ENCODE measurements around the gene CYSLTR2.
"Not testable (repeated sequence)": the region's sequence is repeated elsewhere in the genome, so short reads cannot be mapped to it uniquely, and the experiment has no call there.

The CYSLTR2 gene

DNA sequence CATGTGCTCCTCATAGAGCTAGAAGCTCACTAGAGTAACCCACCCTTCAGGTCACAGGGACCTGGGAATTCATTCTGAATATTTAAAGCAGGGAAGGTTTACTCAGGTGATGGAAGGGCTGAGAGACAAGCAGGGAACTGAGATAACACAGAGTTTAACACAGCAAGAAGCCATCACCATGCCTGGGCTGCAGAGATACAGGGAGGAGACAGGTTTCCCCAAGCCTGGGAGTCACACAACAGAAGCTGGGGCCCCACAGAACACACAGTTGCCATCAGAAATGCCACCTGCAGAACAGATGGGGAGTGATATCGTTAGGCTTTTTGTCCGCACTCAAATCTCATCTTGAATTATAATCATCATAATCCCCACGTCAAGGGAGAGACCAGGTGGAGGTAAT is 7.9 kb upstream of the CYSLTR2 start:
- DNase-seq = no peak

DNA sequence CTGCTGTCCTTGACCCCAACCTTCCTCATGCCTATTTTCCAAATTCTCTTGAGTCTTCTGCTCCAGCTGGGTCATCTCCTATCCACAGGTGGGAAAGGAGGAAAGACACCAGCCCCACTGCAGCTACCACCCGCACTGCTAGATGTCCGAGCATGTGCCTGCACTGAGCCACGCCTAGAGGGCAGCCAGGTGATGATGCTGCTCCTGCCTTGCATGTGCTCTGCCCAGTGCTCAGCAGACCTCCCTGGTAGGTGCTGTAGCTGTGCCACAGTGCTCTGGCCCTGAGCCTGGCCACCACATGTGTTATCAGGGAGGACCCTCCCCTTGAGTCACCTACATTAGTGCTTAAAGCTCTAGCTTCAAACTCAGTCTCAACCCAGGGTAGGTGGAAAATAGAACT is 6.9 kb upstream of the CYSLTR2 start:
- DNase-seq = no peak

DNA sequence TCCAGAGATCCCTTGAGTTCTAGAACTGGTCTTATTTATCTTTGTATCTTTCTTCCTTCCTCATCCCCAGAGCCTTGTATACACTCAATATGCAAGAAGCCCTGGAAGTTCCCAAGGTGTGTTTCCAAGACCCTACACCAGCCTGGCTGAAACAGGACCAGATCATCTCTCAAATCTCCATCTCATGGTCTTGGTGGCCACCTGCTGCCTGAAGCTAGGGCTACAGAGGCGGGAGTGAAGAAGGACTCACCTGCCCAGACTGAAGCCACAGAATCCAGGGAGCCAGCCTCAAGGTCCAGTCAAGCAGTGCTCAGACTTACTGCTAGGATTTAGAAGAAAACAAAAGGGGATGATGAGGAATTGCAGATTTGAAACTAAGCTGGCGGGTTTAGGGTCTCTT is 6.1 kb upstream of the CYSLTR2 start:
- DNase-seq = no peak

DNA sequence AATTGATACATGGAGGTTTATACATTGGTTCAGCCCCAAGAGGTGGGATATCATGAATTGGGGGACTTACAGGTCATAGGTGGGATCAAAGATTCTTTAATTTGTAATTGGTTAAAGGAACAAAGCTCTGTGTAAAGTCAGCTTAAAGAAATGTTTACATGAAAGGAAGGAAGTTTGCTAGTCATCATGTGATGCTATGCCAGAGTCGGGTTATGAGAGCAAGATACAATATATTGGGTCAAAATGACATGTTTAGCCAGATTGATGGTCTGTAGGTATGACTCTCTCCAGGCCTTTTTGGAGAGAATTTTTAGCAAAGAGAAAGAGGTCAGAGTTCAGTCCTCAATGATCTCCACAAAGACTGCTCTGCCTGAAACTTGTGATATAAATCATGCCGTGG is 5.3 kb upstream of the CYSLTR2 start:
- DNase-seq = no peak

DNA sequence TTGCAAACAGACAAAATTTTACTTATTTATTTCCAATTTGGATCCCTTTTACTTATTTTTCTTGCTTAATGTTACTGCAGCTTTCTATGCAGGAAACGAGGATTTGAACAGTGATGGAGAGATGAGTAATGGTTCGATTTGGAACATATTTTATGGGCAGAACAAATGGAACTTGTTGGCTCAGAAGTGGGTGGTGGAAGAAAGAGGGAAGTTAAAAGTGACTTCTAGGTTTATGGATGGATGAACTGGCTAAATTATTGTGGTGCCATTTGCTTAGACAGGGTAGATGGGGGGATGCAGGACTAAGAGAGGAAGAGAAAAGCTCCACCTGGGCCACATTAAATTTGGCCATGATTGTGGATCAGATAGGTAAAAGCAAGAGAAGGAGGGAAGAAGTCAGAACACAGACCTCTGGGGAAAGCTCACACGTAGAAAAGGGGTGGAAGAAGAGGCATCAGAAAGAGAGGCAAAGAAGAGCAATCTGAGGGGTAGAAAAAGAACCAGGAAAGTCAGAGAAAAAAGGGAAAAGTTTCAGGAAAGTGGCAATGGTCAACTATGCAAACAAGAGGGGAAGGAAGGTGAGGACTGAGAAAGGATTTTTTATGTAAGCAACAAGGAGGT is 768 bp upstream of the CYSLTR2 start:
- DNase-seq = no peak

DNA sequence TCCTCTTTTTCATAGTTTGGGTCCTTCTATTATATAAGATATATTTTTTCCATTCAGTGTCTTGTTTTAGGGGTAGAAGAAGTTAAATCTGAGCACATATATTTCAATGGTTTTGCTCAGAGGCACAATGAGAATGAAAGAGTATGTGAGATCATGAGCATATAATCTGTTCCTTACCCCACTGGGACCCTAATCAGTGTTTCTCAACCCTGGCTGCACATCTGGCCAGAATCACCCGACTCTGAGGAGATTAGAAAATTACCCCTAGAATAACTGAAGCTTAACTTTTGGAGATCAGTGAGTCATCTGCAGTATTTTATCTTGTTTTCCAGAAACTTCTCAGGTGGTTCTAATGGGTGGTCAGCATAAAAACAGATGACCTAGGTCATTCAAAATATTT is 782 bp downstream of the CYSLTR2 start:
- DNase-seq = no peak

DNA sequence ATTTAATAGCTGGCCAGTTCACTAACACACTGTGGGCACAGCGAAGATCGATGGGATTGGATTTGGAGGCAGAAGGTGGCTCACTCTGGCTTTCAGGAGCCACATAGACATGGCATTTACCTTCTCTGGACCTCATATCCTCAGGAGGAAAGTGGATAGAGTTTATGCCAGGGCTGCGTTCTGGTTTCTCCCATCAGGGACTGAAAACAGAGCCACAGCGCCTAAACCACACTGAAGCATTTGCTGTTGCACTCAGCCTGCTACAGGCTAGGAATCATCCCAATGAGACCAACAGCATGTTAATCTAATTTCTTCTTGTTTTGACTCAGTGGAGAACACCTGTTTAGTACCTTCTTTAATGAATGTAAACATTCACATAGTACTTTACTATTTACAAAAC is 1.6 kb downstream of the CYSLTR2 start:
- DNase-seq = no peak

DNA sequence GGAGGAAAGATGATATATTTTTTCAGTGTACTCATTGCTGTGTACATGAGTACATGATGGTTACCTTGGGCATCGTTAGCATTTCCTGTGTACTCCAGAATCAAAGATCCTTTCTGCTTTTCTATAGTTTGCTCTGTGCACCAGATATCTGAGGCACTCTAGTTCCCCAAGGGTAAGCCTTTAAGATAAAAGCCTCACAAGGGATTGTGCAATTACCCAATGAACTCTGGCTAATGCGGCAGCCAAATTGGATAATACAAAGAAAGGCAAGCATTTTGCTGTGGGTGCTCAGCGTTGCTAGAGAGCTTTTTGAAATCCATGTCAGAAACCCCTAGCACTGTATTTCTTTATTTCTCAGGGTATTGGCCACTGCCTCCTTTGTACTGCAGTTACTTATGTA is 2.9 kb downstream of the CYSLTR2 start:
- no peak for DNase-seq

DNA sequence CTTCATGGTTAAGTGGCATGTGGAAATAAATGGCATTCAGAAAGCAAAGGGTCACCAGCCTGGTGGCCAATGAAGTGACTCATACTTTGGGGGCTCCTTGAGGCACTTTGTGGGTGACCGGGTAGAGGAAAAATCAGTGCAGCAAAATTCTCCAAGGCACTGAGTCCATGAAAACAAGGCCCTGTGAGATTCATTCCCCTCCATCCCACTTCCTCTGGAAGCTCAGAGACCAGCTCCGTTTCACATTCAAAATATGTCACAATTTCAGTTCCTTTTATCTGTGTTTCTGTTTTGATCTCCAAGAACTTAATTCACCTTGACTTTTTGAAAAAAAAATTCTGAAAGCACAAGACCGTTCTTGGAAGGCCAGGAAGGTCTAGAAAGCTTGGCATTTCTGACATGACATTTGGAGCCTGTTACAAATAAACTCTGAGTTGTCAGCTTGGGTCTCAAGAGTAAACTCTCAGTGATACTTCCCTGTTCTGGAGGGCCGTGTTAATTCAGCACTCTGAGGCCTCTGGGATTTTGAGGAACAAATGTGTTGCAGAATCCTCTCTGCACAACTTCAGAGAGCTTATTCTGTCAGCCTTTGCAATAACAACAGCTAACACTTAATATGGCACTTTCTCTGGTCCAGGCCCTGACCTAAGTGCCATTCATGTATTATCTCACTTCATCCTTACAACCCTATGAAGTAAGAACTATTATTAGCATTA is 6.8 kb downstream of the CYSLTR2 start:
- no peak for DNase-seq

DNA sequence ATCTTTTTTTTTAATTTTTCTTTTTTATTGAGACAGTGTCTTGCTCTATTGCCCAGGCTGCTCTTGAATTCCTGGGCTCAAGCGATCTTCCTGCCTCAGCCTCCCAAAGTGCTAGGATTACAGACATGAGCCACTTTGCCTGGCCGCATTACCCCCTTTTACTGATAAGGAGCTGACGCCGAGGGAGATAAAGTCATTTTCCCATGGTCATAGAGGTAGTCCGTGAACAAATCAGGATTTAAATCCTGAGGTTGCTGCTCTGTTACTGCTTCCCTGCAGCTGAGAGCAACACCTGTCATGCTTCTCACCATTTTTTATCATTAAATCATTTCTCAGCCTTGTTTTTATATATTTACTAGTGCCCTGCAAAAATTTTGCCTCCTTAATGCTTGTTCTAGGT is 7.4 kb downstream of the CYSLTR2 start:
- no peak for DNase-seq

DNA sequence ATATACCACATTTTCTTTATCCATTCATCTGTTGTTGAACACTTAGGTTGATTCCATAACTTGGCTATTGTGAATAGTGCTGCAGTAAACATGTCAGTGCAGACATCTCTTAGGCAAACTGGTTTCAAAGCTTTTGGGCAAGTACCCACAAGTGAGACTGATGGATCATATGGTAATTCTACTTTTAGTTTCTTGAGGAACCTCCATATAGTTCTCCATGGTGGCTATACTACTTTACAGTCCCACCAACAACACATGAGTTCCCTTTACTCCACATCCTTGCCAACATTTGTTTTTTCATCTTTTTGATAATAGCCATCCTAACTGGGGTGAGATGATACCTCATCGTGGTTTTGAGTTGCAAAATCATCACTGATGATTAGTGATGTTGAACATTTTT is 8.5 kb downstream of the CYSLTR2 start:
- no peak for DNase-seq

DNA sequence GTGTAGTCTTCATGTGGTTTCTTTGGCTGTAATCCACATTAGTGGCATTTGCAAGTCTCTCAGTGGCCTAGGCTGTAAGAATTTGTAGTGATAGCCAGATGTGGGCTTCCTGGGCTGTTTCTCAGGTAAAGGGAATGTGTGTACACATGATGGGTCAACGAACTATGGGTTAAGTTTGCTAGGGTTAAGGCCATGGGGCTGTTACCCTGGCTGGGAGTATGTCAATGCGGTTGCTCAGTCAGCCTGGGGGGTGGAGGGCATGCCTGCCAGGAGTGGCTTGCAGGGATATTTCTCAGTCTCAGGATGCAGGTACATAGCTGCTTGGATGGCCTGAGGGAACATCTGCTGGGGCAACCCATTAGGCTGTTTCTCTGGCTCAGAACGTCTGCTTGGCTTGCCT is 13.4 kb downstream of the CYSLTR2 start:
- DNase-seq = no peak

DNA sequence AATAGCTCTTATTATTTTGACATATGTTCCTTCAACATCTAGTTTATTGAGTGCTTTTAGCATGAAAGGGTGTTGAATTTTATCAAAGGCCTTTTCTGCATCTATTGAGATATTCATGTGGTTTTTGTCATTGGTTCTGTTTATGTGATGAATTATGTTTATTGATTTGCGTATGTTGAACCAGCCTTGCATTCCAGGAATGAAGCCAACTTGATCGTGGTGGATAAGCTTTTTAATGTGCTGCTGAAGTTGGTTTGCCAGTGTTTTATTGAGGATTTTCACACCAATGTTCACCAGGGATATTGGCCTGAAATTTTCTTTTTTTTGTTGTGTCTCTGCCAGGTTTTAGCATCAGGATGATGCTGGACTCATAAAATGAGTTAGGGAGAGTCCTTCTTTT is 17.7 kb downstream of the CYSLTR2 start:
- DNase-seq = not testable (repeated sequence)

DNA sequence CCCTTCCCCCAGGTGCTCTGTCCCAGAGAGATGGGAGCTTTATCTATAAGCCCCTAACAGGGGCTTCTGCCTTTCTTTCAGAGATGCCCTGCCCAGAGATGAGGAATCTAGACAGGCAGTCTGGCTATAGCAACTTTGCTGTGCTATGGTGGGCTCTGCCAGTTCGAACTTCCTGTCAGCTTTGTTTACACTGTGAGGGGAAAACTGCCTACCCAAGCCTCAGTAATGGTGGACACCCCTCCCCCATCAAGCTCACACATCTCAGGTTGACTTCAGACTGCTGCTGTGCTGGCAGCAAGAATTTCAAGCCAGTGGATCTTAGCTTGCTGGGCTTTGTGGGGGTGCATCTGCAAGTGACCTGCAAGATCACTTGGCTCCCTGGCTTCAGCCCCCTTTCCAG is 21.5 kb downstream of the CYSLTR2 start:
- DNase-seq = no peak

DNA sequence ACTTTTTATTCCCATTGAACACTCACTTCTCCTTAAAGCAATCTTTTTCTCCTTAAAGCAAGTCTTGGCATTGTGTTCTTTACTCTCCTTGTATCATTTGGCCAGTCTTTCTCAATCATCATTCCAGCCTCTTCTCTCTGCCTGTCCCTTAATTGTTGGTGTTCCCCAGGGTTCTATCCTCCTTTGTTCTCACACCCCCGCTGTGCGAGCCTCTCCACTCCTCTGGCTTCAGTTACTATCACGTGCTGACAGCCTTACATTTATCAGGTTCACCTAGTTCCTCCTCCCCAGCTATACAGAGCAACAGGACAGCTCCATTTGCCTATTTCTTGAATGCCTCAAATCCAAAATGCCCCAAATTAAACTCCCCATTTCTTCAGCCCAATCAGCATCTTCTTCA is 24.6 kb downstream of the CYSLTR2 start:
- no peak for DNase-seq

DNA sequence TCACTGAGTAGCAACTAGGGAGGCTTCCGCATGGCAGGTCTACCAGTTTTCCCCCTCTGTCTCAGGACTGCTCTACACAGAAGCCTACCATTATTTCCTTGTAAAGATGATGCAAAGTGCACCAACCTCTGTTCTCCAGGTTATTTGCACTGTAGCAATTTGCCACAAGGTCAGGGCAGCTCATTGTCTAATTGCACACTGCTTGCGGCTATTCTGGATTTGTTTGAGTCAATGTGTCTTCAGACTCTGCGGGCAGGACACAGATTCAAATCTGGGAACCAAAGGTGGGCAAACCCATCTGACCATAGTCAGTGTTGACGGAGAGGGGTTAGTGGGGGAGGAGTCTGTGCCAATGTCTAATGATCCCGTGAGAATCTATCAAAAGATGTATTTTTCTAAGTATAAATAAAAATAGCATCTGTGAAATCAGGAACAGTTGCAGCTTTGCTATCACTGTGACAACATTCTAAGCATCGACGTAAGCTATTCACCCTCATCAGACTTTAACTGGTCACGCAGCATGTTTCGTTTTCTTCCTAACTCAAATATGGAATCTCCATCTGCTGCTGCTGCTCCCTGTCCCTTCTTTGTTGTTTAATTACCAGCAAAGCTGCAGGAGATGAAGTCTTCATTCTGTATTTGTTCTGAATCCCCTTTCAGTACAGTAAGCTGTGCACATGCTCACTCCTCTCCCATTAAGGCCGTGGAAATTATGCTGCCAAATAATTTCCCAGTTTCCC is 26.4 kb downstream of the CYSLTR2 start:
- no peak for DNase-seq

DNA sequence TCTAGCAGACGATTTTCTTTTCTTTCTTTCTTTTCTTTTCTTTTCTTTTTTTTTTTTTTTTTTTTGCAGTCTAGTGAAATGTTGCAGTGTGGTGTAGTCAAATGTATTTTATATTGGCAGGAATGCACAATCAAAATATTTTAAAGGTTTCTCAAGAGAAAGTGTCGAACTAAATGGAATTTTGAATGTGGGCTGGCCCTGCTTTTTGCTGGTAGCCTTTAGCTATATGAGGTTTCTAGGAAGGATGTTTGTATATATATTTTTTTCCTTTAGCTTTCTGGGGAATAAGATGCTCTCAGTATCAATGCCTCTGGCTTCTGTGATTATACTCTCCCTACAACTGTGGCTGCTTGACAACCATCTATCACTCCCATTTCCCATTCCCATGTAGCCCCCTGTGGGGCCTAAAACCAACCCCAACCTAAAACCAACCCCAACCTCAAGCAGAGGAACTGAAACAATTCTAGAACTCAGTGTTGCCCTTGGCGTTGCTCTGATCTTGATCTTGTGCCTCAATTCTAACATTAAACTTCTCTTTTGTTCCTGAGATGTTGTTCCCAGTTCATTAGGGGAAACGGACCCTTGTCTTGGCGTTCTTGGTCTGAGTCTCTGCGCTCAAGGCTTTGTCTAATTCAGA is 27.1 kb downstream of the CYSLTR2 start:
- no peak for DNase-seq

DNA sequence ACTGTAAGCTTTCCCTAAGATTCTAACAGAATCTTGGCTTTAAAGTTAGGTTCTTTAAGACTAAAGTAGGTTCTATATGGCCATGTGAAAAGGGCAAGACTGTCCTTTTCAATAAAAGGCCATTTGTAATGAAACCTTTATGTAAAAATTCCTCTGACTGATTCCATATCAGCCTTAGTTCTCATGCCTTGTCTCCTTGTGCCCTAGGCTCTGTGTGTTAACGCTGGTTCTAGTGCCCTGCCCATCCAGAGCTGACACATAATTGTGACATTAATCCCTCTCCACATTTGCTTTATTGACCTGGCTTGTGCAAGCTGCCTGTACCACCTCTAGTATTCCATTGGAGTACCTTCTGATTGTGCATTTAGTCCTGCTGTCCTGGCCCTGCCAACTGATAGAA is 28.2 kb downstream of the CYSLTR2 start:
- no peak for DNase-seq

DNA sequence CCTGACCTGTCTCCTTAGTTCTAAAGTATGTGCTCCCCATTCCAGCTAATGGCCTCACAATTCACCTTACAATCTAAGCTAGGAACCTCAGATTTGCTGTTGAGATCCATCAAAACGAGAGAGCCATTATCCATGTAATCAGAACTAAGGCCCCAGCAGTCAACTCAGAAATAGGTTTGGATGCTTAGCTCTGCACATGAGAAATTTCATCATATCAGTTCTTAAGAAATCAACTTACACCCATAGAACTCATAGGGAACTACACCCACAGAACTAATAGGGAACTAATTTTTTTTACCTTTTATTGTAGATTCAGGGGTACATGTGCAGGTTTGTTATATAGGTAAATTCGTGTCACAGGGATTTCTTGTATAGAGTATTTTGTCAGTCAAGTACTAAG is 28.7 kb downstream of the CYSLTR2 start:
- DNase-seq = no peak

DNA sequence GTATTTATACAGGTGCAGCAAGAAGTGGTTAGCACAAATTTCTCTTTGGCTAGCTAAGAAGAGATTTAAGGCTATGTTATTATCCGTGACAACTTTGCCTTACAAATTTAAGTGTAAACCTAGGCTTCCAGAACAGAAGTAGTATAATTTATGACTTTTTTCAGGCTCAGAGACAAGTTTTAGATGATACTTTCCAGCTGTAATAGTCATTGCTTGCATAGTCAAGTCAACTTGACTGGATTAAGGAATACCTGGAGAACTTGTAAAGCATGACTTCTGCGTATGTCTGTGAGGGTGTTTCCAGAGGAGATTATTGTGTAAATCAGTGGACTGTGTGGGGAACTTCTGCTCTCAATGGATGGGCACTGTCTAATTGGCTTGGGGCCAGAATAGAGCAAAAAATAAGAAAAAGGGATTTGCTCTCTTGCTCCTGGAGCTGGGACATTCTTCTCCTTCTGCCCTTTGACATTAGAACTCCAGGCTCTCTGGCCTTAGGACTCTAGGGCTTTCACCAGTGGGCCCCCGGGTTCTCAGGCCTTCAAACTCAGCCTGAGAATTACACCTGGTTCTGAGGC is 33.0 kb downstream of the CYSLTR2 start:
- DNase-seq = no peak

DNA sequence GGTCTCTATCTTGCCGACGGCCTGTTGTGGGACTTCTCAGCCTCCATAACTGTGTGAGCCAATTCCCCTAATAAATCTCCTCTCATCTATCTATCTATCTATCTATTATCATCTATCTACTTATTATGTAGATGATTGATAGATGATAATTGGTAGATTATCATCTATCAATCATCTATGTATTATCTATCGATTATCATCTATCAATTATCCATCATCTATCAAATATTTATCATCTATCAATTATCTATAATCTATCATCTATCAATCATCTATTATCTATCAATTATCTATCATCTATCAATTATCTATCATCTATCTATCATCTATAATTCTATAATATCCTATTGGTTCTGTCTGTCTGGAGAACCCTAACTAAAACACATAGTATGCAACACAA is 33.5 kb downstream of the CYSLTR2 start:
- DNase-seq = no peak

DNA sequence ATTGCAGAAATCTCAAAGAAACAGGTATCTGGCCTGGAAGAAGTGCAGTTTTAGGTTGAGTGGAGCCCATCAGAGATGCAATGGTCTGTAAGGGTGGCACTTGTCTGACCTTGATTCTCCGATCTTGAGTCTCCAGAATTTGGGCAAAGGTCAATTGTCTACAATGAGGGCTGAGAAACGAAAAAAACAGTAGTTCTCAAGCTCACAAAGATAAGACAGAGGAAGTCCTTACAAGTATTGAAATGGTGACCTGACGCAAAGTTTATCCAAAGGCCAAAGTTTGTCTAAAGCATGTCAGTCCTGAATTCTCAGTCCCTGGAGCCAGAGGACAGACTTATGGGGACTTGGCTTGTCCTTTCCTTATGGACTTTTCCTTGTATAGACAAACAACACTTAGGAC is 40.3 kb downstream of the CYSLTR2 start:
- no peak for DNase-seq

DNA sequence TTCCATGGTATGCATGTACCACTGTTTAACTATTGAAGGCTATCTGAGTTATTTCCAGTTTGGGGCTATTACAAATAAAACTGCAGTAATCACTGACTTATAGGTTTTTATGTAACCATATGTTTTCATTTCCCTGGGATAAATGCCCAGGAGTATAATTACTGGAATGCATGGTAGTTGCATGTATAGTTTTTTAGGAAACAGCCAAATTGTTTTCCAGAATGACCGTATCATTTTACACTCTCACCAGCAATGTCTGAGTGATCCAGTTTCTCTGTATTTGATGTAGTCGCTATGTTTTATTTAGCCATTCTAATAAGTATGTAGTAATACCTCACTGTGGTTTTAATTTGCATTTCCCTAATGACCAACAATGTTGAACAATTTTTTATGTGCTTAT is 42.0 kb downstream of the CYSLTR2 start:
- DNase-seq = no peak

DNA sequence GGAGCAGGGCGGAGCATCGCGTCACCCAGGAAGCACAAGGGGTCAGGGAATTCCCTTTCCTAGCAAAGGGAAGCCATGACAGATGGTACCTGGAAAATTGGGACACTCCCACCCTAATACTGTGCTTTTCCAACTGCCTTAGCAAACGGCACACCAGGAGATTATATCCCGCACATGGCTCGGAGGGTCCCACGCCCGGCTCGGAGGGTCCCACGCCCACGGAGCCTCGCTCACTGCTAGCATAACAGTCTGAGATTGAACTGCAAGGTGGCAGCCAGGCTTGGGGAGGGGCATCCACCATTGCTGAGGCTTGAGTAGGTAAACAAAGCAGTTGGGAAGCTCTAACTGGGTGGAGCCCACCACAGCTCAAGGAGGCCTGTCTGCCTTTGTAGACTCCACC is 42.9 kb downstream of the CYSLTR2 start:
- not testable (repeated sequence) for DNase-seq
